Muscle layer of duodenum (tissue), 2 donors: ENCODE measurements around the gene MZF1.

ENCODE experiments used
- H3K27ac ChIP-seq: one replicate; pipeline ENCODE4 v1.7.0; 2013; ENCODE audit warnings: mild to moderate bottlenecking, low read length
- H3K27me3 ChIP-seq: one replicate; pipeline ENCODE4 v1.7.0; 2013; ENCODE audit warnings: low read depth, mild to moderate bottlenecking, control low read depth, low read length
- H3K36me3 ChIP-seq, 2 donors: one replicate each; pipeline ENCODE4 v1.7.0; 2013; ENCODE audit warnings: low read length in 2 of 2, control low read depth in 1 of 2, mild to moderate bottlenecking in 1 of 2; ENCODE audit not compliant: insufficient read depth in 2 of 2, control insufficient read depth in 1 of 2
- H3K4me1 ChIP-seq, 2 donors: one replicate each; pipeline ENCODE4 v1.7.0; 2013; ENCODE audit warnings: low read length in 2 of 2, mild to moderate bottlenecking in 2 of 2, control low read depth in 1 of 2, moderate library complexity in 1 of 2; ENCODE audit not compliant: insufficient read depth in 2 of 2, control insufficient read depth in 1 of 2
- H3K4me3 ChIP-seq, 2 donors: one replicate each; pipeline ENCODE4 v1.7.0; 2013; ENCODE audit warnings: low read length in 2 of 2, low read depth in 1 of 2, mild to moderate bottlenecking in 1 of 2
- H3K9me3 ChIP-seq, 2 donors: one replicate each; pipeline ENCODE4 v1.7.0; 2013; ENCODE audit warnings: low read length in 2 of 2, control low read depth in 1 of 2, mild to moderate bottlenecking in 1 of 2; ENCODE audit not compliant: control insufficient read depth in 1 of 2
- donor health status: healthy.

Gene MZF1

GRCh38 chr19:58520257-58520599, 52.9 kb downstream of the MZF1 start:
- H3K27ac ChIP-seq, result peak overlapping the region; percentile 97
- no peaks in the 10 kb centered on the region for H3K27me3 ChIP-seq
- peaks cover 13 to 32% of the 10 kb centered on the region in 2 donors for H3K4me1 ChIP-seq
- peak overlapping the region; percentile 81 to 89 for H3K4me3 ChIP-seq
- H3K9me3 ChIP-seq, result no peaks in the 10 kb centered on the region
- H3K36me3 ChIP-seq, result peaks cover 7 to 18% of the 10 kb centered on the region in 2 donors

- Histone ChIP-seq H3K9me3 (no peaks in the 10 kb centered on the region), H3K27me3 (no peaks in the 10 kb centered on the region), H3K27ac (peak within 1 kb of the TSS; percentile 97), H3K36me3 (peaks cover 7 to 19% of the 10 kb centered on the region in 2 donors), H3K4me1 (peaks cover 14 to 34% of the 10 kb centered on the region in 2 donors), H3K4me3 (peak within 1 kb of the TSS; percentile 81 to 89)
Measured at GRCh38 chr19:58519355-58520256, 53.5 kb downstream of the MZF1 start, which contains the start of gene ZBTB45. Gene ZBTB45 (minus strand): TSS chr19:58519810. CDS start chr19:58517673, 2,137 bp downstream.

GRCh38 chr19:58519087-58519354, 54.1 kb downstream of the MZF1 start:
- Histone ChIP-seq H3K27ac (peak overlapping the region; percentile 97), H3K27me3 (no peaks in the 10 kb centered on the region), H3K36me3 (peaks cover 7 to 19% of the 10 kb centered on the region in 2 donors), H3K9me3 (no peaks in the 10 kb centered on the region), H3K4me1 (peaks cover 17 to 37% of the 10 kb centered on the region in 2 donors), H3K4me3 (peak overlapping the region; percentile 81 to 89)

GRCh38 chr19:58518256-58519086, 54.7 kb downstream of the MZF1 start:
- Histone ChIP-seq H3K27ac (peak overlapping the region; percentile 97), H3K27me3 (no peaks in the 10 kb centered on the region), H3K4me1 (peaks cover 17 to 42% of the 10 kb centered on the region in 2 donors), H3K4me3 (peak overlapping the region; percentile 81 to 89), H3K36me3 (peaks cover 7 to 19% of the 10 kb centered on the region in 2 donors), H3K9me3 (no peaks in the 10 kb centered on the region)

- no peak overlapping the region for H3K27ac ChIP-seq
- H3K4me1 ChIP-seq, result peaks cover 17 to 44% of the 10 kb centered on the region in 2 donors
- peaks cover 7 to 19% of the 10 kb centered on the region in 2 donors for H3K36me3 ChIP-seq
- no peaks in the 10 kb centered on the region for H3K9me3 ChIP-seq
- H3K4me3 ChIP-seq, result no peak overlapping the region
- H3K27me3 ChIP-seq, result no peaks in the 10 kb centered on the region
Measured at GRCh38 chr19:58516964-58517833, 55.9 kb downstream of the MZF1 start.

- Histone ChIP-seq H3K9me3 (no peaks in the 10 kb centered on the region), H3K36me3 (peaks cover 7 to 19% of the 10 kb centered on the region in 2 donors), H3K27me3 (no peaks in the 10 kb centered on the region), H3K27ac (no peak overlapping the region), H3K4me3 (no peak overlapping the region), H3K4me1 (peaks cover 17 to 44% of the 10 kb centered on the region in 2 donors)
Measured at GRCh38 chr19:58516246-58516836, 56.8 kb downstream of the MZF1 start.

GRCh38 chr19:58515259-58515658, 57.9 kb downstream of the MZF1 start:
- no peak overlapping the region for H3K27ac ChIP-seq
- H3K27me3 ChIP-seq, result no peaks in the 10 kb centered on the region
- peaks cover 14 to 44% of the 10 kb centered on the region in 2 donors for H3K4me1 ChIP-seq
- H3K4me3 ChIP-seq, result no peak overlapping the region
- no peaks in the 10 kb centered on the region for H3K9me3 ChIP-seq
- peaks cover 7 to 19% of the 10 kb centered on the region in 2 donors for H3K36me3 ChIP-seq

- Histone ChIP-seq H3K27ac (no peak overlapping the region), H3K4me1 (peaks cover 13 to 44% of the 10 kb centered on the region in 2 donors), H3K36me3 (peaks cover 7 to 19% of the 10 kb centered on the region in 2 donors), H3K27me3 (no peaks in the 10 kb centered on the region), H3K4me3 (peak overlapping the region; percentile 20 to 30), H3K9me3 (no peaks in the 10 kb centered on the region)
Measured at GRCh38 chr19:58514564-58515022, 58.5 kb downstream of the MZF1 start.

GRCh38 chr19:58513694-58514563, 59.2 kb downstream of the MZF1 start:
- H3K27ac ChIP-seq, result no peak overlapping the region
- peaks cover 13 to 43% of the 10 kb centered on the region in 2 donors for H3K4me1 ChIP-seq
- H3K9me3 ChIP-seq, result no peaks in the 10 kb centered on the region
- peak overlapping the region; percentile 30 to 43 for H3K4me3 ChIP-seq
- no peaks in the 10 kb centered on the region for H3K27me3 ChIP-seq
- H3K36me3 ChIP-seq, result peaks cover 7 to 19% of the 10 kb centered on the region in 2 donors
